Retinal pigment epithelial cell (primary cell): ENCODE data around the gene ABCC3.
A peak's percentile ranks its signal among the peaks of the same experiment; 100 is the strongest.

Source experiments
- DNase-seq: peaks from one replicate; pipeline ENCODE4 v3.0.0-alpha.2; 2010; ENCODE audit warnings: low read depth
- H3K4me3 ChIP-seq: 2 replicates; pipeline ENCODE4 v1.5.1; 2011; ENCODE audit warnings: mild to moderate bottlenecking, low read length, control low read depth, moderate library complexity
- TF ChIP-seq, protein P1 (sequence below): conservative IDR thresholded peaks from 2 replicates; pipeline ENCODE4 v1.5.1; 2011; ENCODE audit warnings: low read depth, low read length, control low read depth, inconsistent platforms

Gene ABCC3

DNA sequence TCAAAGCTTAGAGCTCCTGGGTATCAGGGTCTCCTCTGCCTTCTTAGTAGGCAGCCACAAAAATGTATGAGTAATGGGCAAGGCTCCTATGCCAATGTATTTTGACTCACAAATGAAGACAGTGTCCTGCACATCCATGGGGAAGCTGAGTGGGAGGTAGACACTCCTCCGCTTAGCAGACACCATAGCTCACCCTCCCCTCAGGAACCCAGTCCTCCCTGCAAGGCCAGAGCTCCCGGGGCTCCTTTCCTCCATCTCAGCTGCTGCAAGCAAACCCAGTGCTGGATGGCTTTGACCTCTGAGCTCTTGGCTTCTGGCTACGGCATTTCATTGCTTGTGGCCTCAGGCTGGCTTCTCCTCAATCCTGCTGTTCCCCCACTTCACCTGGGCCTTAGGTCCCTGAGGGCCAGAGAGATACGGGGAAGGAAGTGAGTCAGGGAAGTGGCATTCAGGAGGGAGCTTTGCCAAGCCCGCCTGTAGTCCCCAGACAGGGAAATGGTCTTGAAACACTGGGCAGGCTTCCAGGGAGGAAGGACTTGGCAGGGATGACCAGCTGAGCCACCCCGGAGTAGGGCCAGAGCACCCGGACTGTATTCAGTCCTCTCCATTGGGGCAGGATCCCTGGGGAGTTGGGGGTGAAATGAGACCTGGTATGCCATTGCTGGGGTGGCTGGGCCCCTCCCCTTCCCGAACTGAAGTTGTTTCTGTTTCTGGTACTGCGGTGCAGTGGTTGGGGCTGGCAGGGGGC lies 4.5 kb downstream of the ABCC3 start:
- no peak overlapping the region for H3K4me3 ChIP-seq
- TF ChIP-seq, protein P1, sequence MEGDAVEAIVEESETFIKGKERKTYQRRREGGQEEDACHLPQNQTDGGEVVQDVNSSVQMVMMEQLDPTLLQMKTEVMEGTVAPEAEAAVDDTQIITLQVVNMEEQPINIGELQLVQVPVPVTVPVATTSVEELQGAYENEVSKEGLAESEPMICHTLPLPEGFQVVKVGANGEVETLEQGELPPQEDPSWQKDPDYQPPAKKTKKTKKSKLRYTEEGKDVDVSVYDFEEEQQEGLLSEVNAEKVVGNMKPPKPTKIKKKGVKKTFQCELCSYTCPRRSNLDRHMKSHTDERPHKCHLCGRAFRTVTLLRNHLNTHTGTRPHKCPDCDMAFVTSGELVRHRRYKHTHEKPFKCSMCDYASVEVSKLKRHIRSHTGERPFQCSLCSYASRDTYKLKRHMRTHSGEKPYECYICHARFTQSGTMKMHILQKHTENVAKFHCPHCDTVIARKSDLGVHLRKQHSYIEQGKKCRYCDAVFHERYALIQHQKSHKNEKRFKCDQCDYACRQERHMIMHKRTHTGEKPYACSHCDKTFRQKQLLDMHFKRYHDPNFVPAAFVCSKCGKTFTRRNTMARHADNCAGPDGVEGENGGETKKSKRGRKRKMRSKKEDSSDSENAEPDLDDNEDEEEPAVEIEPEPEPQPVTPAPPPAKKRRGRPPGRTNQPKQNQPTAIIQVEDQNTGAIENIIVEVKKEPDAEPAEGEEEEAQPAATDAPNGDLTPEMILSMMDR = no peak
- DNase-seq = peak; percentile 93

GRCh38 chr17:50640686-50641351 lies 6.1 kb downstream of the ABCC3 start:
- H3K4me3 ChIP-seq = no peak overlapping the region
- TF ChIP-seq, protein P1 = no peak
- no peak for DNase-seq

- TF ChIP-seq, protein P1 = no peak
- H3K4me3 ChIP-seq = no peak overlapping the region
- DNase-seq = no peak
Measured at GRCh38 chr17:50641357-50641756, 6.7 kb downstream of the ABCC3 start.

GRCh38 chr17:50642071-50642721 lies 7.5 kb downstream of the ABCC3 start:
- TF ChIP-seq, protein P1 = no peak
- no peak overlapping the region for H3K4me3 ChIP-seq
- no peak for DNase-seq

DNA sequence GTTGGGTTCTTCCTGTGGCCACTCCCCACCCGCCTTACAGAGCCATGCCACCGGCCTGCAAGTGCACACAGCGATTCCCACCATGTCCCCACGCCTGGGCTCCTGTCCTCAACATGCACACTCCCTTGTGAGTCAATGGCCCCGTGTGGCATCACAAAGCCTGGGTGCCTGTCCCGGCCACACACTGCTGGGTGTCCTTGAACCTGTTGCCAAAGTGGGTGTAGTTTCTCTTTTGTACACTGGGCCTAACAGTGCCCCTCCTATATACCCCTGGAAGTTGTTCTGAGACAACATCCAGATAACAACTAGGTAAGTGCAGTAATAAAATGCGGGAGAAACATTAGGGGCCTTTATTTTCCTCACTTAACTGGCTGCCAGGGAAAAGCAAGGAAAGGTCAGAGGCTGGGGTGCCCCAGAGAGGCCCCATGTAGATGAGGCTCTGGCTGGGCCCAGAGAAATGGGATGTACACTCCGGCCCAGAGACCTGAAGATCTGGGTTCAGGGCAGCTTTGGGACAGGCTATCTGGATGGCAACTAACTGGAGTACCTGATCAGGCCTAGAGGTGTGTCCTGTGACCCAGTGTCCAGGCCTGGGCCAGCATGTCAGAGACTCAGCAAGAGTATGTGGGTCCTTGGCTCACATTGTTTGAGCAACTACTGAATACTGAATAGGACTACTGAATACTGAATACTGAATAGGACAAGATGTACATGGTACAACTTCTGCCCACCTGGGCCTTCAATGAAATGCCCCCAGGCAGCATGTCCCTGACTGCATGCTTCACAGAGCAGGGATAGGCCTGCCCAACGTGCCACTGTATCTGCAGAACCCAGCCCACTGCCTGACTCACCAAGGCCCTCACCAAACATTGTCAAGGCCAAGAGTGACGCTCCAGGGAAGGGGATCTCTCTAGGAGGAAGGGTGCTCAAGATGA lies 8.3 kb downstream of the ABCC3 start:
- no peak for DNase-seq
- TF ChIP-seq, protein P1 = no peak
- no peak overlapping the region for H3K4me3 ChIP-seq

GRCh38 chr17:50645748-50646682 lies 11.3 kb downstream of the ABCC3 start:
- H3K4me3 ChIP-seq = no peak overlapping the region
- TF ChIP-seq, protein P1 = no peak

More at GRCh38 chr17:50645748-50646682, 11.3 kb downstream of the ABCC3 start:
- no peak for DNase-seq
